Measurements from ENCODE around the gene IDI1.
"Not testable (repeated sequence)": the region's sequence is repeated elsewhere in the genome, so short reads cannot be mapped to it uniquely, and the experiment has no call there.

Gene IDI1

DNA sequence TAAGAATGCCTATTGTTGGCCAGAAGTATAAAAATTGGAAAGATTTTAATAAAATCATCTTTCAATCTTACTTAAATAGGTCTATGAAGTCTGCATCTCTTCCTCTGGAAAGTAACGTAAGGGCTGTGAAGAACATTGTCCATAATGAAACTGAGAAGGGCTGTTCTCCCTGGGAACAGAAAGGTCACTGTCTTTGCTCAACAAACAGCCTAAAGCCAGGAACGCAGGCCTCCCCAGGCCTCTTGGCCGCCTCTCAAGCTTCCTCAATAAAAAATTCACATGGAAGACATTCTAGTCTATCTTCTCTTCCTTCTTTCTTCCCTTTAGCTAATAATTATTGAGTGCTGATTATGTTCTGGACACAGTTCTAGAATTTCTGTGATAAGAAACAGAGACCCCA lies 14.2 kb downstream of the IDI1 start:
- no peak for DNase-seq (ENCODE audit: low read depth in 2 of 2)

GRCh38 chr10:1033601-1034000 lies 15.3 kb downstream of the IDI1 start:
- DNase-seq (ENCODE audit: low read depth in 2 of 2): no peak

DNA sequence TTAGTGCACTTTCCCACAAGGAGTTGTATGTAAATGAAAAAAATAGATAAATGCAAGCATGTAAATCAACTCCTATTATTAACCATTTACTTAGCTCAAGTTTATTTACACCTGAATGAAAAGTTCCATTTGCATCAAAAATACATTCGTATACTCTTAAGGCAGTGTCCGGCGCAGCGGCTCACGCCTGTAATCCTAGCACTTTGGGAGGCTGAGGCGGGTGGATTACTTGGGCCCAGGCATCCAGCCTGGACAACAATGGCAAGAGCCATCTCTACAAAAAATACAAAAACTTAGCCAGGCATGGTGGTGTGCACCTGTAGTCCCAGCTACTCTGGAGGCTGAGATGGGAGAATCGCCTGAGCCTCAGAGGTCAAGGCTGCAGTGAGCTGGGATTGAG lies 19.1 kb downstream of the IDI1 start:
- no peak for DNase-seq (ENCODE audit: low read depth in 2 of 2)

- DNase-seq (ENCODE audit: low read depth in 2 of 2): no peak
These were observed 22.3 kb downstream of the IDI1 start for GRCh38 chr10:1026578-1026977.

GRCh38 chr10:1025683-1026082 lies 23.2 kb downstream of the IDI1 start, which contains the start of gene IDI2:
Gene IDI2 (minus strand): TSS chr10:1025859. CDS start chr10:1024723, 1,136 bp downstream.
- no peak for DNase-seq (ENCODE audit: low read depth in 2 of 2)

DNA sequence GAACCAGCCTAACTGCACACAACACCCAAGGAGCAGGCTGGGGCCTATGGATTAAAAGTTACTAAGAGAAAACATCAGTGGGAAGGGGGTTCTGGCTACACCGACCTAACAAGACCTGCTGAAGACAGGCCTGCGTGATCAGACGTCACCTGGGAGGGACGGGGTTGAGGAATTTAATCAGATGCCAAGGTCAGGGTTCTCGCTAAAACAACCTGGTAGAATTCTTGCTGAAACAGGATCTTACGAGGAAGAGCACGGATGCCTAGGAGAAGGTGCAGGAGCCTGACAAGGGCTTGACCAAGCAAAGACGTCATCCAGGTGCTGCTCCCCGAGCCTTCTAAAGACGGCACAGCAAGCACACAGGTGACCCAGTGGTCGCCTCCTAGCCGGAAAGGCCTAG lies 24.8 kb downstream of the IDI1 start:
- no peak for DNase-seq (ENCODE audit: low read depth in 2 of 2)

DNA sequence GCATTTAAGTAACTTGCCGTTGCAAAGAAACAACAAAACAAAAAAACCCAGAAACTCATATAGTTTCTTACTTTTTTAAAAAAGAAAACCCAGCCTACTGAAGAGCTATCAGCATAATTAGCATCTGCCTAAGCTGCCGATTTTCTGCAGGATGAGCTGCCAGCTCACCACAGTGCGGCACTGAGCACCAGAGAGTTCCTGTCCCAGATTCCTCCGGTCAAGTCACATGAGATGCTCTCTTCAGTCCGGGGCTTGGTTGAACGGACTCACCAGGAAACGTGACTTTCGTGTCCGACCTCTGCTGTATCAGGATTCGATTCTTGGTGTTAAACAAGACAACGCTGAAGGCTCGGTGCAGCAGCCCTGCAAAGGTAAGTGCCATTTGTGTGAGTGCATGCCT lies 26.5 kb downstream of the IDI1 start:
- no peak for DNase-seq (ENCODE audit: low read depth in 2 of 2)

DNA sequence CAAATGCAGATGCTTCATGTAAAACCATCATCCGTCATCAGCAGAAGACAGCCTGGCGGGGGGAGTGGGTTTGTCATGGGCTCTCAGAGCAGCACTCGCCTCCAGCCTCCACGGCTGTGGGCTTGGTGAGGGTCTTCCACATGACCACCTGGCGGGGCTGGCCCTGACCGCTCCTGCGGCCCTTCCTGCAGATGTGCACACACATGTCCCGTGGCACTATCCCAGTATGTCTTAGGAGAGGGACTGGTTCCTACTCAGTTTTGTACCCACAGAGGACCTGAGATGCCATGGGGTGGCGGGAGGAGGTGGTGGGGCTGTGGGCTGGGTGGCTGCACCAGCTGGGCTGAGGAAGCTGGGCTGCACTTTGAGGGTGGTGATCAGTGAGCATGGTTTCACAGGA lies 28.0 kb downstream of the IDI1 start:
- DNase-seq (ENCODE audit: low read depth in 2 of 2): no peak

- DNase-seq (ENCODE audit: low read depth in 2 of 2): no peak
These were observed 28.5 kb downstream of the IDI1 start for GRCh38 chr10:1020460-1020859.

GRCh38 chr10:1019362-1019761 lies 29.6 kb downstream of the IDI1 start:
- DNase-seq (ENCODE audit: low read depth in 2 of 2): no peak

GRCh38 chr10:1015688-1016087 lies 33.2 kb downstream of the IDI1 start:
- no peak for DNase-seq (ENCODE audit: low read depth in 2 of 2)

GRCh38 chr10:1011696-1012095 lies 37.2 kb downstream of the IDI1 start:
- no peak for DNase-seq (ENCODE audit: low read depth in 2 of 2)

- DNase-seq (ENCODE audit: low read depth in 2 of 2): no peak
These were observed 38.2 kb downstream of the IDI1 start for GRCh38 chr10:1010703-1011102.

DNA sequence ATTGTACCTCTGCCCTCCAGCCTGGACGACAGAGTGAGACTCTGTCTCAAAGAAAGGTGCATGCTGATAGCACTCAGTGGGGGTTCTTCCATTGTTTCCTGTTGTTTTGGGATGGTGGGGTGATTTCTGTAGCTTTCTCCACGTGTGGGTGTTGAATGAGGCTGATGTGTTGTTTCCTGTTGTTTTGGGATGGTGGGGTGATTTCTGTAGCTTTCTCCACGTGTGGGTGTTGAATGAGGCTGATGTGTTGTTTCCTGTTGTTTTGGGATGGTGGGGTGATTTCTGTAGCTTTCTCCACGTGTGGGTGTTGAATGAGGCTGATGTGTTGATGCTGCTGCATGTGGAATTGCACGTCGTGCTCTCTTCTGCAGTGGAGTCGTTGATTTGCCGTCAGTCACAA lies 39.0 kb downstream of the IDI1 start:
- not testable (repeated sequence) for DNase-seq (ENCODE audit: low read depth in 2 of 2)

DNA sequence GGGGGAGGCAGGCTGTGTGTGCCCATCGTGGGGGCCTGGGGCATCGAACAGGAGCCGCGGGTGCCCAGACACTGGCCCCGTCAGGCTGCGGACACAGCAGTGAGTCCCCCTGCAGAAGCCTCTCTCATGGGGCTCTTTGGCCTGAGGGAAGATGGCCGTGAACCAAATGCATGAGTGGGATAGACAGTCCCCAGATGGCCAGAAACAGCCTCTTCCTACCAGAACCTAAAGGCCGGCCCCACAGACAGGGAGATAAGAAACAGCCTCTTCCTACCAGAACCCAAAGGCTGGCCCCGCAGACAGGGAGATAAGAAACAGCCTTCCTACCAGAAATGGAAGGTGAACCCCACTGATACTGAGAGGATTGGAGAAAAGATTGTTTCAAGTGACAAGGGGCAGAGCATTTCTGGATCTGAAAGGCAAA lies 39.8 kb downstream of the IDI1 start:
- no peak for DNase-seq (ENCODE audit: low read depth in 2 of 2)

- DNase-seq (ENCODE audit: low read depth in 2 of 2): no peak
These were observed 41.3 kb downstream of the IDI1 start for GRCh38 chr10:1007583-1007982.

DNA sequence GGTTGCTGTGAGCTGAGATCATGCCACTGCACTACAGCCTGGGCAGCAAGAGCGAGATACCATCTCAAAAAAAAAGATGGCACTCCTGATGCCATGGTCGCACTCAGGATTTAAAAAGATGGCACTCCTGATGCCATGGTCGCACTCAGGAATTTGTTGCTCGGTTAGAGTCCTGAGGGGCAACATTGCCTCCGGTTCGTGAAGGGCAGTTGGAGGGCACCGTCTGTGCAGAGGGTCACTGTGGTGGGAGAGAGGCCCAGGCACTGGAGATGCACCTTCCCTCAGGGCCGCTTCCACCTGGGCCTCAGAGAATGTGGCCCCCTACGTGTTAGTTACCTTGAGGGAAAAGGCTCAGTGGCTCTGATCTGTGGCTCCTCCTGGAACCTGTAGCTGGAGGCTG lies 42.3 kb downstream of the IDI1 start:
- no peak for DNase-seq (ENCODE audit: low read depth in 2 of 2)

DNA sequence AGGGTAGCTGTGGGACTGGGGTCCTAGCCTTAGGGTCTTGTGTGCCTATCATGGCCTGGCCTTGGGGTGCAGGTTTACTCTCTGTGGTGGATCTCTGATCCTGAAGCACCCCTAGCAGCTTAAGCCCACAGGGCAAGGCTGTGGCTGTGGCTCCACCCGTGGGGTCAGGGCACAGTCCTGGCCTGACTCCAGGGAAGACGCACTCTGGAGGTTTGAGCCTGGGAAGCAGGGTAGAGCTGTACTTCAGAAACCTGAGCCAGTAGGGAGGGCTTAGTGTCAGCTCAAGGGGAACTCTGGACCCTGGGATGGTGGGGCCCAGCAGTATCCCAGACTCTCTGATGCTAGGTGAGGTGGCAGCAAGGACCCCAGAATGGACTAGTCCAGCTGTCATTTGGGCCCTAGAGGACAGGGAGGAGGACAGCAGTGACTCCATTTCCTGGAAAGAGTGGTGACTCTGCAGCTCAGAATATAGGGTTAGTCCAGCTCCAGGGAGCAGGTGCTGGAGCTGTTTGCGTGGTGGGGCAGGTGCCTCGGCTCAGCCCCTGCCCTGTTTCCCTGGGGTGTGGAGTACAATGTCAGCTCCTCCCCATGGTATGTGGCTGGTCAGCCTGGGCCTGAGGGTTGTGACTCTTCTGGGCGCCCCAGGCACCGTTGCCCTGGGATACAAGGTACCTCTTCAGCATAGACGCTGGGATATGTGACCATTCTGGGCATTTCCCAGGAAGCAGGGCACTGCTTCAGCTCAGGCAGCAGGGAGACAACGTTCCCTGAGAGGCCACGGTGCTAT lies 44.8 kb downstream of the IDI1 start:
- DNase-seq (ENCODE audit: low read depth in 2 of 2): no peak

DNA sequence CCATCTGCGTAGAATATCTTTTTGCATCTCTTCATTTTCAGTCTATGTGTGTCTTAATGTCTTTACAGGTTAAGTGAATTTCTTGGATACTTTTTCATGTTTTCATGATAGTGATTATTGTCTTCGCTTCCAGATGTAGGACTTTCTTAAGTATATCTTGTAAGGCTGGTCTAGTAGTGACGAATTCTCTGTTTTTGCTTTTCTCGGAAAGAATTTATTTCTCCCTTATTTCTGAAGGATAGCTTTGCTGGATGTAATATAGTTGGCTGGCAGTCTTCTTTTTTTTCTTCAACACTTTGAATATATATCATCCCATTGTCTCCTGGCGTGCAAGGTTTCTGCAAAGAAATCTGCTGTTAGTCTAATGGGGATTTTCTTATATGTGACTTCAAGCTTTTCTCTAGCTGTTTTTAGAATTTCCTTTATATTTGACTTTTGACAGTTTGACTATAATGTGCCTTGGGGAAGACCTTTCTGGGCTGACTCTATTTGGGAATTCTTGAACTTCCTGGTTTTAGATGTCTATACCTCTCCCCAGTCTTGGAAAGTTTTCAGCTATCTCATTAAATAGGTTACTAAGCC lies 46.4 kb downstream of the IDI1 start:
- DNase-seq (ENCODE audit: low read depth in 2 of 2): no peak

- DNase-seq (ENCODE audit: low read depth in 2 of 2): no peak
These were observed 51.5 kb downstream of the IDI1 start for GRCh38 chr10:997266-998022.

- no peak for DNase-seq (ENCODE audit: low read depth in 2 of 2)
These were observed 52.9 kb downstream of the IDI1 start for GRCh38 chr10:996031-996430.

GRCh38 chr10:995559-995926 lies 53.4 kb downstream of the IDI1 start:
- DNase-seq (ENCODE audit: low read depth in 2 of 2): no peak
